Fibroblast of peridontal ligament (primary cell): ENCODE data around the gene FOXO3.
"Not testable (repeated sequence)": the region's sequence is repeated elsewhere in the genome, so short reads cannot be mapped to it uniquely, and the experiment has no call there.

Experiments used
- DNase-seq: peaks from one replicate; pipeline ENCODE4 v3.0.0-alpha.2; 2010; ENCODE audit errors: extremely low read depth

Gene FOXO3

DNA sequence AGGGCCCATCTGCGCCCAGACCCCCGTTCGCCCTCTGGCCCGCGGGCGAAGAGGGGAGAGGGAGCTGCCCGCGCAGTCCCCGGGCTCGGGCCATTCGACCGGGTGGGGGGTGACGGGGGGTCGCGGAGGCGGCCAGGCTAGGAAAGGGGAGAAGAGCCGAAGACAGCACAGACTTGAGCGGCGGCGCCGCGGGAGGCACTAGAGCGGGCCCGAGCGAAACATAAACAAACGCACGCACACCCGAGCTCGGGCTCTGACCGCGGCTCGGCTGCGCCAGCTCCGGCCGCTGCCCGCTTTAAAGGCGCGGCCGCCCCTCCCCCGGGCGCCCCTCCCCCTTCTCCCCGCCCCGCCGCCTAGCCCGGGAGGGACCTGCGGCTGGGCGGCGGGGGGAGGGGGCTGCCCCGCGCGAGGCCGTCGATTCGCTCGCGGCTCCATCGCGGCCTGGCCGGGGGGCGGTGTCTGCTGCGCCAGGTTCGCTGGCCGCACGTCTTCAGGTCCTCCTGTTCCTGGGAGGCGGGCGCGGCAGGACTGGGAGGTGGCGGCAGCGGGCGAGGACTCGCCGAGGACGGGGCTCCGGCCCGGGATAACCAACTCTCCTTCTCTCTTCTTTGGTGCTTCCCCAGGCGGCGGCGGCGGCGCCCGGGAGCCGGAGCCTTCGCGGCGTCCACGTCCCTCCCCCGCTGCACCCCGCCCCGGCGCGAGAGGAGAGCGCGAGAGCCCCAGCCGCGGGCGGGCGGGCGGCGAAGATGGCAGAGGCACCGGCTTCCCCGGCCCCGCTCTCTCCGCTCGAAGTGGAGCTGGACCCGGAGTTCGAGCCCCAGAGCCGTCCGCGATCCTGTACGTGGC is at the start of gene FOXO3:
Gene FOXO3 (plus strand): TSS at position 455 of the 846 bp plus-strand sequence. CDS start 292 bp downstream, at position 747.
- DNase-seq: peak; percentile 77

DNA sequence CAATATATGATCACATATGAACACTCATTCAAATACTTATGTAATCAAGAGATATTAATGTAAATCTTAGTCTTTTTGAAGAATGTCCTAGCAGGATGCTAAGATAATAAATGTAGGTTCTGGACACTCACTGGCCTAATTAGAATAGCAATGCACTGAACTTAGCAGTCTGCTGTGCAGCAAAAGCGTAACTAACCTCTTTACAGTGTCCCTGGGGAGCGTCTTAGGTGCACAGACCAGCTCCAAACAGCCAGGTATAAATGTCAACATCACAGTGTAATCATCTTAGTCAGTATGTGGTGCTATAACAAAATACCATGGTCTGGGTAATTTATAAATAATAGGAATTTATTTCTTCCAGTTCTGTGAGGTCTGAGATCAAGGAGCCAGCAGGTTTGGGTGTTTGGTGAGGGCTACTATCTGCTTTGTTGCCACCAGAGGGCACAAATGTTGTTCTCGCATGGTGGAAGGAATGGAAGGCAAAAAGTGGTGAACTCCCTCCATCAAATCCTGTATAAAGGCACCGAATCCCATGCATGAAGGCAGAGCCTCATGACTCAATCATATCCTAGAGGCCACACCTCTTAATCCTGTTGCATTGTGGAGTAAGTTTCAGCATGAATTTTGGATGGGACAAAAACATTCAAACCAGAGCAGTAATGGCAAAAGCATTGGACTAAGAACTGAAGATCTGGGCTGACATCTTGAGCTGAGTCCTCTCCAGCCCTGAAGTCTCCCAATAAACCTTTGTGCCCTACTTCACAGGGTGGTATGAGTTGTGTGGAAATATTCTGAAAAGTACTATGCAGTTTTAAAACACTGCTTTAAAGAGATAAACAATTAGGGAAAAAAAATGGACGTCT is 41.8 kb upstream of the FOXO3 start:
- peak; percentile 34 for DNase-seq

DNA sequence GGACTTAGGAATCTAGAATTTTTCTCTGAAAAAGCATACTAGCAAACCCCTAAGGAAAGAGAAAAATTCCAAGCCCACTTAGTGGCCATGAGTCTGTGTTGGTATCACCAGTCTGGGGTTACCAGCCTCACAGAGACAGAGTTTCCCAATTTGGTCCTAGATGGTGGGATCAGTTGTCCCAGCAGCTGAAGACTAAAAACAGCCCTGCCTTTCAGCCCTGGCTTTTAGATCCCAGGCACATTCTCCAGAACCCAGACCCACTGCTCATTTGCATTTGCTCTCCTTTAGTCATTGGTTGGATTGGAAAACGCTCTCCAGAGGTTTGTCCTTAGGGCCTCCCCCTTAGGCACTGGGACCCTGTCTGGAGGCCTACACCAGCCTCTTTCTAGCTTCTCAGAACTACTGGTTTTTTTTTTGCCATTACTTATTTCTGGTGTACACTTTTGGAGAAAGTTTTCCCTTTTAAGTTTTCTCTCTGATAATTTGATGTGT is 39.1 kb upstream of the FOXO3 start:
- no peak for DNase-seq

DNA sequence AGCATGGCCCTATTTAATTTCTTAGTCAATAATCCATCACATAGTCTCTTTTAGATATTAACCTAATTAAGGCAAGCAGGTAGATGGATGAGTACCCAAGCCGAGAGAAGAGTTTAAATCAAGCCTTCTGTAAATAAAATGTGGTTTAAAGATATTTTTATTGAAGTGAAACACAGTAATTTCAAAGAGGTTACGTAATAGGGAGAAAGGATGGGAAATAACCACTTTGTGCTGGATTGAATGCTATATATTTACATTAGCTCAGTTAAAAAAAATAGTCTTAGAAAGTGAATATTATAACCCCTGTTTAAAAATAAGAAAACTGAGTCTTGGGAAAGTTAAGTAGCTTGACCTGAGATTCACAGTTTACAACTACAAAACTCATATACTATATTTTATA is 37.0 kb upstream of the FOXO3 start:
- no peak for DNase-seq

DNA sequence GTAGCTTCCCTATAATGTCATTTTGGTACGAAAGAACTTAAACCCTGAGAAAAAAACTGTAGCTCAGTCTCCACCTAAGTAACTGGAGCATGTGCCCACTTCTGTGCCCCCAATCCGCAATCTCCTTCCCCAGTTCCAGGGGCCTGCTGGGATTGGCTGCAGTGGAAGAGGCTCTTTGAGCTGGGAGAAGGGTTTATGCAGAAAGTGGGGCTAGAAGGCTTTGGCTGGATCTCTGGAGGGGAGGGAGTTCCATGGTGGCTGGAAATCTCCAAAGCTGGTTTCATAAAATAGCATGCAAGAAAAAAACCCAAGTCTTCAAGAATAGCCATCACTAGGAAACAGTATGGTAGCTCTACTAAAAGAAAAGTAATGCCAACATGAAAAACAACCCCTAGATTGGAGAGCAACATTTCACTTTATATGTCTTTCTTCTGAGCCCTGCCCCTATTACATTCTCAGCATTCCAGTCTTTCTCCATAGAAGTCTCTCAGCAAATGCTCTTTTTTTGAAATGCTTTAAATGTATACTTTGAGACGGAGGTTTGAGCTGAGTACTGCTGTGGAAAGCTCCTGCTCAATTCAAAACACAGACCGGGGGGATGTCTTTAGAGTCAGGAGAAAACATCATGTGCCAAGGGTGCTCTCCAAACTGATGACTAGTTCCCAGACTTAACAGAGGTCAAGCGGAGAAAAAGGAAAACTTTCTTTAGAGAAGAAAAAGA is 36.0 kb upstream of the FOXO3 start:
- no peak for DNase-seq

DNA sequence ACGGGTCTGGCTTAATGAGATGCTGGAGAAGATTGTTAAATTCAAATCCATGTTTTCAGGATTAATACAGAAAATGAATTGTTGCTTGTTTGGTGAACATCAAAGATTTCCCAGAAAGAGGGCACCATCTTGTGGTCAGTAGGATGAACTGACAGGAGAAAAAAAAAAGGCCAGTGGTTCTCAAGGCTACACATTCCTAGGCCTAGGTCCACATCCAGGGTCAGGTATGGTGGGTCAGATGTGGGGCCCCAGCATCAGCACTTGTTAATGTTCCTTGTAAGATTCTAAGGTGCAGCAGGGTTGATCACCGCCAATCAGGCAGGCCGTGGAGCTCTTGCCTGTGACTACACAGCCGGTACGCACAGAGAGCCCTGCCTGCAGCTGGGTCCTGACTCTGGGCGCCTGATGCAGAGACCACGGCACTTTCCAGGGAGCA is 34.0 kb upstream of the FOXO3 start:
- peak; percentile 65 for DNase-seq

DNA sequence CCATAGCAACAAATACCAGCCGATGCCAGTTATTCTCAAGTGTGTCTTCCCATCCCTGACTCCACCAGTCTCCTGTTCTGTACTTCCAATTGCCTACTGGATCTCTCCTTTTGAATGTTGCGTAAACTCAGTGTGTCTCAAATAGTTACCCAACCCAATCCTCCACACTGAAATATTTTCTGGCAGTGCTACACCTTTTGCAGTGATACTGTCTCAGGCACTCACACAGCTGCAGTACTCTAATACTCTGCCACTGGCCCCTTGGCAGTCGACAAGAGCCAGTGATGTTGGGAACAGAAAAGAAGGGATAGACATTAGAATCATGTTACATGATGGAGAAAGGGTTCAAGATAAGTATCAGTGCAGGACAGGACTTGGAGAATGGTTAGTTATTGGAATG is 31.8 kb upstream of the FOXO3 start:
- DNase-seq: no peak

DNA sequence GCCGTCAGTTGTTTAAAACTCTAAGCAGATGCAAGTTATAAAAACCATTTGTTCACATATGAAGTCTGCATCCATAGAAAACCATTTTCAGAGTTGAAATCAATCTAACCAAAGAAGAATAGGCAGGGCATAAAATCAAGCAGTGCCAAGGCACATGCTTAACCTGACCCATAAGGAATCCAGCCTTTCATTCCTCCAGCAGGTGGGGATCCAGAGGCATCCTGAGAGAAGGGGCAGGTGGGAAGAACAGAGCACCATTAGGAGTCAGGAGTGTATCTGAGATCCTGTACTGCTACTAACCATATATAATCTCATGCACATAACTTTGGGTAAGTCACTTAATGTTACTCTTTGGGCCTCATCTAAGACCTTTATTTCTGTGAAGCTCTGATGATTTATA is 29.4 kb upstream of the FOXO3 start:
- no peak for DNase-seq

DNA sequence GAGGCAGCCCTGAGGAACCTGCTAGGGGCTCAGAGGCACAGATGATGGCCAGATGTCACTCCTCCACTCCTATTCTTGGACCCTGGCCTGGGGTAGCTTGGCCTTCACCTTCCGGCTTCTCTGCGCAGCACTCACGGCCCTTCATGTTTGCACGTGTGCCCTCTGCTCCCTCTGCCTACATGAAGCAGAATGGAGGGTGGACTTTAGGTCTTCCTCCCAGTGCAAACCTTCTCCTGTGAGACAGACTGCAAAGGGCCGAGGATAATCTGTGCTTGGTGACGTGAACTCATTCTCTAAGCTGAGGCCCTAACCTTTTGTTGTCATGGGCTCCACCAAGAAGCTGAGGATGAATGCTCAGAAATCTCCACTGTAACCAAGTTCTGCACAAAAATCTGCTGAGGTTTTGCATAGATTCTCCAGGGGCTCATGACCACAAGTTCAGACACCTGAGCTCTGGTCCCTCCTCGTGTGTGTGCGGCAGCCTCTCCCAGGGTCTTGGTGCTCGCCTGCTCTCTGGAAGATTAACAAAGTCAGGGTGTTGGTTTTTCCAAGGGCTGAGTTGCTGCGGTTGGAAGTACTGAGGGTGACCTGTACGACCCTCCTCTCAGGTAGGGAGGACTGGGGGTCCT is 25.5 kb upstream of the FOXO3 start:
- DNase-seq: no peak

DNA sequence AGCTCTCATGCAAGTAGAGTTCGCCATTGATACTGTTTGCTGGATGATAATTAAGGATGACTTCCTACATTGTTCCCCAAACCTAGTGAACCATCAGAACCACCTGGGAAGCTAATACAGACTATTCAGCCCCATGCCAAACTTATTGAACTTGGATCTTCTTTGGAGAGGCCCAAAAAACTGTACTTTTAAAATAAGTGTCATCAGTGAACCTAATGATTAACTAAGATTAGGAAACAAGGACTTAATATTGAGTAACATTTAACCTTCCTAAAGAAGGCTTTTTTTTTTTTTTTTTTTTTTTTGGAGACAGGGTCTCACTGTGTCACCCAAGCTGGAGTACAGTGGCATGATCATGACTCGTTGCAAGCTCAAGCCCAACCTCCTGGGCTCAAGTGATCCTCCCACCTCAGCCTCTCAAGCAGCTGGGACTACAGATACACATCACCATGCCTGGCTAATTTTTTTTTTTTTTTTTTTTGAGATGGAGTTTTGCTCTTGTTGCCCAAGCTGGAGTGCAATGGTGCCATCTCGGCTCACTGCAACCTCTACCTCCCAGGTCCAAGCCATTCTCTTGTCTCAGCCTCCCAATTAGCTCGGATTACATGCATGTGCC is 24.7 kb upstream of the FOXO3 start:
- DNase-seq: not testable (repeated sequence)

DNA sequence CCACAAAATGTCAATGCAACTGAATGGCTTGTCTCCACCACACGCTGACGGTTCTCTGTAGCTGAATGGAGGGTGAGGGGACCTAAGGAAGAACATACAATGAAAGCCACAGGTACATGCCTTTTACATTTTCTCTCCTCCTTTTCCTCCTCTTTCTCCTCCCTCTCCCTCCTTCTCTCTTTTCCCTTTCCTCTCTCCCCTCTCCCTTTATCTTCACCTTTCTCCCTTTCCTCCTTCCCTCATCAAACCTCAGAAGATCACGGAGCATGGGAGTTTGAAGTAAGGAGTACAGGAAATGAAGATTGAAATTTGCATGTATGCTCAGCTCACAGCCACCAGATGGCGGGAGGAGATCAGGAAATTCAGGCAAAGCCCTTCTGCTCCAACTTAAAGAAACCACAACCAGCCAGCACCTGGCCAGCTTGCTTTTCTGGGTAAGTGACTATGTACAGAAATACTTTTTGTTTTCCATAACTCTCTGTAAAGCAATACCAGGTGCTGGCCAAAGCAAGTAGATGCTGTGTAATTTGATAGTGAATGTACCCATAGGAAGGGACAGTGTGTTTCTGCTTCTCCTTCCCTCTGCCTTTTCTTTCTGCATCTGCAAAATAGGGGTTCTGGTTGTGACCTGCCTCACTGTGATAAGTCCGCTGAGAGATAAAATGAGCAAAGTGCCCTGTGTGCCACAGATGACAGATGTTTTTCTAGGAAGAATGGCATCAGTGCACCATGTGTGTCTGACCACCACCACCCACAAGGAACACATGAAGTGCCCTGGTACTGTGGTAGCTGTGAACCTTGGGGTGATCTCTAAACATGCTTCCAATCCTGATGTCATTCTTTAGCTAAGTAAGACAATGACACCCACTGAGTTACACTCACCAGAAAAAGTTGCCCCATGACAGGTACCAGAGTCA is 18.6 kb upstream of the FOXO3 start:
- DNase-seq: peak; percentile 91

DNA sequence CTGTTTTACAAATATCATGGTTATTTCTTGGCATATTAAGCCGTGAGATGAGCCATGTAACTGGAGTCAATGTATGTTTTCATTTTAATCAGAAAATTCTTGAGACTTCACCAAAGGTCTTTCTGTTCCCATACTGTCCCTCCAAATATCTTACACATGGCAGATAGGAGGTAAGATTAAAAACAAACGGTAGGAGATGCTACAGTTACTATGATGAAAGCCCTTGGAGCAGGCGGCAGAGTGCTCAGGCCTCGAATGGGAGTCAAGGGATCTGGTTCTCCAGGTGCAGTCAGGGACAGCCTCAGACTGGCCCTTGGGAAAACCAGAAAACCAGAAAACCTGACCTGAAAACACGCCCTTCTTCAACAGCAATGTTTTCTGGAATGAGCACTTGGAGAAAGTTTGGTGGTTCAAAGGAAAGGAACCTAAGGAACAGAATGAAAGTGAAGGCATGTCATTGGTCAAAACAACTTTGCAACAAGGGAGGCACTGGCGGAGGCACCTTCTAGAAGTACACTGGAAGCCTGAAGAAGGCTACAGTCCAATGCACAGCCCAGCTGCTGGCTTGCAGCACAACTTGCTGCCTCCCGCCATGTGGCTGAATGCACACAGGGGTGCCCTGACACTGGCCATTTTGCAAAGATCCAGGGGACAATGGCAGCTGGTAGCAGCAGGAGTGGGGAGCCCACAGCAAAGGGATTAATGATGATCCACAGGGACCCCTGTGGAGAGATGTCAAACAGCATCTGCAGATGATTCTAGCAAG is 17.4 kb upstream of the FOXO3 start:
- no peak for DNase-seq

DNA sequence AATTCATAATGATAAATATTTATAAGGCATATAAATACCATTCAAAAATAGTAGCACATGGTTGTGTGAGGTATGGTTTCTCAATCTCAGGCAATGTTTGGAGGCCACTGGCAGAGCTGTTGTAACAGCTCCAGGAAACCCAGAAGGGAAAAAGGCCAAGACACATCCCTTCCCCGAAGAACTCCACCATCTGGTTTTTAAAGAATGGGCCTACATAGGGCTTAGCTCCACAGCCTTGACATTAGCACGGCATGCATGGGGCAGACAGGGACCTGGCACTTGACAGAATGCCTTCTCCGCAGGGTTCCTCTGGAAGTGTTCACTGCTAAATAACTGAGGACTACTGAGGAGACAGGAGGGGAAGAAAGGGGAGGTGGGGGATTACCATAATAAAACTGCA is 16.1 kb upstream of the FOXO3 start:
- peak; percentile 88 for DNase-seq

DNA sequence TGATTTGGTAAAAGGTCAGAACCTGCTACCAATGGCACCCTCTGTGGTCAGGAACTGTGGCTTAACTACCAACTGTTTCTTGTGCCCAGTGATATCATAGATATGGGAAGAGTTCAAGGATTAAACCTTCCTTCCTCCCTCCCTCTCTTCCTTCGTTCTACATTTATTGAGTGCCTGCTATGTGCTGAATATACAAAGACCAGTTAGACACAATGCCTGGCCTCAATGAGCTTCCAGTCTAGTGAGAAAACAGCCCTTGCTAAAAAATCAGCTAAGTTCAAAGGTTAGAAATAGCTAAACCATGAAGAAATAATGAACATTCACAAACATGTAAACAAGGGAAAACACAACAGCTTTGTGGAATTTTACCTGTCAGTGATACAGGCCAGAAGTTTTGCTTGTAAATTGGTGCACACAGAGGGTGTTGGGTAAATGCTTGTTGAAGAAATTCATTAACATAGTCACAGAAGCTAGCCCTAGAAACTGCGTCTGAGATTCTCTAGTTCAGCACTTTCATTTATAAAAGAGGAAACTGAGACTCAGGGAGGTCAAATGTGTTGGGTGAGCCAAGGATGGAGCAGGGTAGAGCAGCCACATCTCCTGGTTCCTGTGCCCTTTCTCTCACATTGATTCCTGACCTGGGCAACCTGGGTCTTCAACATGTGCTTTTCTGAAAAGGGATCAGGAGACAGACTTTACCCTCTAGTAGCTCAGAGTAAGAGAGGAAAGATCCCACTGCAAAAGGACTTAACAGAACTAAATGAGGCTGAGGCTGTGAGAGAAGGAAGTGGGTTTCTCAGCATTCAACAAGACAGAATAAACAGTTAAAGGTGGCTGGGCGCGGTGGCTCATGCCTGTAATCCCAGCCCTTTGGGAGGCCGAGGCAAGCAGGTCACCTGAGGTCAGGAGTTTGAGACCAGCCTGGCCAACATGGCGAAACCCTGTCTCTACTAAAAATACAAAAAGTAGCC is 14.4 kb upstream of the FOXO3 start:
- no peak for DNase-seq

DNA sequence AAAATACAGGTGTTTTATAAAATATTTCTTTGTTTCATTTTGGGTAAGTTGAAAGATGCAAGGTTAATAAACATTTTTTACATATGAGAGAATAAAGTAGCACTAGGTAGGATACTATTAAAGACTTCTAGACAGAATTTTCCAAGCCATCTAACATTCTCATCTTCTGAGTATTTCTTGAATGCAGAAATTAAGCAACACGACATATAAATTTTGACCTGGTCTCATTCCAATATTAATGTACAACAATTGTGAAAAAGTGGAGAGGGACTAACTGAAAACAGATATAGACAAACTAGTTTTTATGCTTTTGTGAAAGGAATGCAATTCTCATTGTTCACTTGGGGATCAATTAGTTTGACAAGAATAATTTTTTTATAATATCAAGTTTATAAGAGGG is 11.5 kb upstream of the FOXO3 start:
- DNase-seq: peak; percentile 23

DNA sequence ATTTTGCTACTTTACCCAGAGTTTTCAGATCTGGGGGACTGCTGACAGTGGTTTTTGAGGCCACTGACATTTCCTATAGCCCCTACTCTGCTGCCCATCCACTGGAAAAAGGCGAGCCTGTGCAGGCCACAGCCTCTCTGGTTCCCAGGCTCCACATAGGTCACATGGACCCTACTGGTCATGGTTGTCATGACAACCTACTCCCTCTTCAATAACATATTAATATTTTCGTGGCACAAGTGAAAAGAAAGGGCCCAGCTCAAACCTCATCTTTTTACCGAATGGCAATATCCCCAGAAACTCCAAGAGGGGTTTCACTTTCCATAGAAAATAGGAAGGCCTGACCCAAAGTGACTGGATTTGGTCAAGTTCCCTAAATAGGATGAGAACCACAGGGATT is 11.0 kb upstream of the FOXO3 start:
- DNase-seq: peak; percentile 55

DNA sequence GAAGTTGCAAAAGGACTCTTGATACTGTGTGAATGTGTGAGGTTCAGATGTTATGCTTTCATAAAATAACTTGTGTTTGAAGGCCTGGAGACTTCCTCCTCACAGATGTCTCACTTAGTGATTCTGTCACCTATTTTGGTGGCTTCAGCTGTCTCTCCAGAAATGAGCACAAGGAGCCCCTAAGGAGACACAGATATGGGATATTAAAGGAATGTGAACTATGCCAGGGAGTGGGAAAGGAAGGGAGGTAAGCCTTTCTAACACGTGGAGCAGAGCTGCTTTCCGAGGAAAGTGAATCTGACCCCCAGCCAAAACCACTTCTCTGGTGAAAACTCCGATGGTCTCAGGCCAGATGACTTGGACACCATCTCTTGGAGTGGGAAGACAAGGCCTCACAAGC is 10.5 kb upstream of the FOXO3 start:
- no peak for DNase-seq
